GM12878 (cell line): ENCODE data around the gene SIK2. TPM values are rescaled to one million over a fixed set of nuclear protein-coding genes. Genes with fewer than 3 reads are reported as not detected.

Experiments
- ATAC-seq: fragments of 200-7000 bp; cut with Tn5 transposase; 3 replicates; pipeline ENCODE4 v1.9.1; 2020; ENCODE audit warnings: mild to moderate bottlenecking, moderate library complexity
- BruUV-seq: library from RNA; stranded (reverse); fragments of 400-500 nt; replicated peaks from 2 replicates; lab custom pipeline; 2021; lab: Mats Ljungman, UMichigan
- CTCF ChIA-PET: fragments of 300-600 bp; sonication (Branson Sonifier 250); formaldehyde crosslinking; extraction: SDS; loops from one replicate; lab custom pipeline; 2021; ENCODE audit warnings: inconsistent platforms; lab: Yijun Ruan, JAX
- POLR2A ChIA-PET: fragments of 350-600 bp; formaldehyde crosslinking; extraction: SDS; loops from one replicate; lab custom pipeline; 2021; ENCODE audit warnings: inconsistent platforms; lab: Charles Lee
- RAD21 ChIA-PET: fragments of 300-600 bp; sonication (Branson Sonifier 250); formaldehyde crosslinking; loops from one replicate; lab custom pipeline; 2023; ENCODE audit warnings: antibody characterized with exemption; ENCODE audit not compliant: unreplicated experiment; lab: Charles Lee
- SMC1A ChIA-PET: fragments of 300-600 bp; sonication (Branson Sonifier 250); formaldehyde crosslinking; loops from one replicate; lab custom pipeline; 2023; ENCODE audit not compliant: unreplicated experiment, uncharacterized antibody; lab: Charles Lee
- DNase-seq: peaks from one replicate; pipeline ENCODE4 v3.0.0-alpha.2; 2011; ENCODE audit warnings: low read depth, low spot score
- FAIRE-seq: peaks from 3 replicates; lab custom pipeline; 2011; peaks lifted over from hg19 to GRCh38; lab: Jason Lieb, UNC
- H2AFZ ChIP-seq: 2 replicates; pipeline ENCODE4 v1.6.0; 2011; ENCODE audit warnings: low read depth, low read length, control low read depth; ENCODE audit not compliant: control insufficient read depth
- H3K27ac ChIP-seq: 2 replicates; pipeline ENCODE4 v1.5.1; 2011; ENCODE audit warnings: control low read depth; ENCODE audit not compliant: control insufficient read depth, insufficient read depth
- H3K27me3 ChIP-seq, 2 experiments: replicated peaks in 1 of 2; 2 replicates each; pipeline versions ENCODE4 v1.6.0 to v1.6.1; 2011; ENCODE audit warnings: low read length in 1 of 2; ENCODE audit not compliant: control insufficient read depth in 2 of 2, insufficient read depth in 2 of 2
- H3K36me3 ChIP-seq, 2 experiments: 2 replicates each; pipeline ENCODE4 v1.5.1; 2011; ENCODE audit warnings: low read length in 1 of 2; ENCODE audit not compliant: control insufficient read depth in 2 of 2, insufficient read depth in 2 of 2
- H3K4me1 ChIP-seq: 2 replicates; pipeline ENCODE4 v1.6.1; 2011; ENCODE audit warnings: mild to moderate bottlenecking, low read length, moderate library complexity, mixed read lengths; ENCODE audit not compliant: control insufficient read depth, insufficient read depth
- H3K4me2 ChIP-seq: 2 replicates; pipeline ENCODE4 v1.6.0; 2011; ENCODE audit warnings: control low read depth; ENCODE audit not compliant: control insufficient read depth, insufficient read depth
- H3K4me3 ChIP-seq: fragments of 200-600 bp; sonication (generic); 2 replicates; pipeline ENCODE4 v1.5.1; 2016
- H3K79me2 ChIP-seq: 2 replicates; pipeline ENCODE4 v1.6.0; 2011; ENCODE audit warnings: low read length; ENCODE audit not compliant: control insufficient read depth, insufficient read depth
- H3K9ac ChIP-seq: 2 replicates; pipeline ENCODE4 v1.8.0; 2011; ENCODE audit warnings: low read length, control low read depth, mixed read lengths; ENCODE audit not compliant: control insufficient read depth, insufficient read depth
- H3K9me3 ChIP-seq: replicated peaks from 3 replicates; pipeline ENCODE4 v1.5.1; 2011; ENCODE audit warnings: mild to moderate bottlenecking, low read length; ENCODE audit not compliant: control insufficient read depth, insufficient read depth
- H4K20me1 ChIP-seq: 2 replicates; pipeline ENCODE4 v1.6.0; 2011; ENCODE audit not compliant: control insufficient read depth, insufficient read depth
- E4F1 ChIP-seq: fragments of 450-650 bp; IDR thresholded peaks from 2 replicates; pipeline ENCODE4 v1.6.1; 2018; ENCODE audit warnings: borderline replicate concordance, mild to moderate bottlenecking; ENCODE audit not compliant: partially characterized antibody
- EED ChIP-seq: sonication (generic); IDR thresholded peaks from 2 replicates; pipeline ENCODE4 v1.6.1; 2016; ENCODE audit warnings: antibody characterized with exemption, low read depth
- HCFC1 ChIP-seq: fragments of 150-350 bp; IDR thresholded peaks from 2 replicates; pipeline ENCODE4 v1.6.1; 2014; ENCODE audit warnings: low read length
- IRF4 ChIP-seq: IDR thresholded peaks from 2 replicates; pipeline ENCODE4 v1.6.1; 2011; ENCODE audit warnings: low read depth, low read length
- JUNB ChIP-seq: IDR thresholded peaks from 2 replicates; pipeline ENCODE4 v1.6.1; 2016; ENCODE audit warnings: antibody characterized with exemption, mild to moderate bottlenecking
- NR2F1 ChIP-seq: fragments of 450-650 bp; conservative IDR thresholded peaks from 2 replicates; pipeline ENCODE4 v1.6.1; 2017; ENCODE audit warnings: mild to moderate bottlenecking
- PBX3 ChIP-seq: IDR thresholded peaks from 2 replicates; pipeline ENCODE4 v1.6.1; 2011; ENCODE audit warnings: mild to moderate bottlenecking, low read depth, low read length, moderate library complexity; ENCODE audit not compliant: insufficient replicate concordance
- SMAD5 ChIP-seq: IDR thresholded peaks from 2 replicates; pipeline ENCODE4 v1.6.1; 2016; ENCODE audit warnings: antibody characterized with exemption, low read depth
- SP1 ChIP-seq: IDR thresholded peaks from one replicate; pipeline ENCODE4 v1.6.1; 2011; ENCODE audit warnings: low read depth, low read length
- SREBF1 ChIP-seq: IDR thresholded peaks from 2 replicates; pipeline ENCODE4 v1.6.1; 2012; ENCODE audit warnings: mild to moderate bottlenecking, low read length
- STAT1 ChIP-seq: fragments of 450-650 bp; conservative IDR thresholded peaks from 2 replicates; pipeline ENCODE4 v1.6.1; 2014; ENCODE audit warnings: antibody characterized with exemption, mild to moderate bottlenecking
- USF2 ChIP-seq: IDR thresholded peaks from 2 replicates; pipeline ENCODE4 v1.6.1; 2011; ENCODE audit warnings: low read depth, low read length, improper control_type of control experiment, borderline replicate concordance
- WGBS: methylation state at CpG from one replicate; pipeline ENCODE4 v1.1.6; 2016; ENCODE audit warnings: low lambda C conversion rate; ENCODE audit not compliant: insufficient replicate concordance, insufficient coverage; ENCODE audit errors: missing lambda C conversion rate; 5-methylcytosine and 5-hydroxymethylcytosine counted together
- in situ Hi-C: fragments of 300-500 bp; cut with MboI; formaldehyde crosslinking; loops from 9 replicates; pipeline ENCODE4 v1.14.3; 2018; ENCODE audit warnings: mixed read lengths
- intact Hi-C: fragments of 100-400 bp; cut with micrococcal nuclease; formaldehyde crosslinking; loops from one replicate; pipeline ENCODE4 v1.14.2; 2022; ENCODE audit not compliant: unreplicated experiment
- polyA plus RNA-seq, 11 experiments: library from polyadenylated mRNA; depleted of rRNA in 4 of 11; unstranded in 6 of 11; stranded (reverse) in 5 of 11; fragments of >200 nt; fragmentation: Nextera tagmentation in 4 of 11; fragmentation: Illumina TruSeq in 1 of 11; extraction: Ambion mirVana in 4 of 11; extraction: Trizol in 1 of 11; gene quantifications; 1 replicate in 1 of 11; 2 replicates in 10 of 11; pipeline versions ENCODE4 v1.2.1 to v1.2.3, GENCODE V29; 2011 to 2016; ENCODE audit warnings: inconsistent platforms in 2 of 11, missing spikeins in 2 of 11, low read depth in 1 of 11
- total RNA-seq, 4 experiments: library from RNA; depleted of rRNA in 3 of 4; stranded (reverse); fragments of >200 nt in 3 of 4; fragmentation: Illumina TruSeq in 1 of 4; extraction: Trizol in 1 of 4; gene quantifications; 2 replicates each; pipeline versions ENCODE4 v1.2.1 to v1.2.3, GENCODE V29; 2013 to 2021

The SIK2 gene
- total and polyA plus RNA-seq, 10 of the 15 experiments (the other 5 are each of a cell fraction or from before 2014, with no cell fraction given): 0.97 to 14.2 (median 4.5) TPM

GRCh38 chr11:111571829-111572501, 30.3 kb upstream of the SIK2 start (continued):
- TF ChIP-seq PBX3 (no peak), SMAD5 (no peak)

- Histone ChIP-seq H3K4me1 (no peaks in the 10 kb centered on the region), H4K20me1 (no peaks in the 10 kb centered on the region), H3K79me2 (no peaks in the 10 kb centered on the region), H3K27me3 (no peaks in the 10 kb centered on the region), H2AFZ (no peak overlapping the region), H3K4me3 (no peak overlapping the region), H3K36me3 (no peaks in the 10 kb centered on the region), H3K9me3 (no peaks in the 10 kb centered on the region), H3K4me2 (no peak overlapping the region), H3K9ac (no peak overlapping the region), H3K27ac (no peak overlapping the region)
- ChIA-PET CTCF (interaction anchor here (0.6 to 1.8 kb wide), 6 partner anchors 8 to 204 kb away, joined by 3 to 7 read pairs (median 3); no protein-coding TSS in a partner anchor), SMC1A (interaction anchor here (1.2 kb wide), 1 partner anchor 14 kb away, joined by 5 read pairs; no protein-coding TSS in a partner anchor), RAD21 (interaction anchor here (0.5 kb wide), 1 partner anchor 143 kb away, joined by 3 read pairs; no protein-coding TSS in a partner anchor), POLR2A (no interaction called here)
- TF ChIP-seq USF2 (no peak), E4F1 (no peak), NR2F1 (no peak), SP1 (no peak), SREBF1 (no peak), STAT1 (no peak), IRF4 (no peak), EED (no peak), JUNB (no peak), HCFC1 (no peak)
- ATAC-seq (no peak), DNase-seq (no peak), FAIRE-seq (no peak)
- WGBS: 69% methylated on average over 3 of the region's 3 CpGs
- intact Hi-C loops: no loop called here
- no TSS peak for BruUV-seq
- in situ Hi-C loops: no loop called here
Observed at GRCh38 chr11:111572581-111572980, 29.7 kb upstream of the SIK2 start.
